ENCODE results near the gene HPS5.
"Not testable (repeated sequence)": the region's sequence is repeated elsewhere in the genome, so short reads cannot be mapped to it uniquely, and the experiment has no call there.

Gene HPS5

DNA sequence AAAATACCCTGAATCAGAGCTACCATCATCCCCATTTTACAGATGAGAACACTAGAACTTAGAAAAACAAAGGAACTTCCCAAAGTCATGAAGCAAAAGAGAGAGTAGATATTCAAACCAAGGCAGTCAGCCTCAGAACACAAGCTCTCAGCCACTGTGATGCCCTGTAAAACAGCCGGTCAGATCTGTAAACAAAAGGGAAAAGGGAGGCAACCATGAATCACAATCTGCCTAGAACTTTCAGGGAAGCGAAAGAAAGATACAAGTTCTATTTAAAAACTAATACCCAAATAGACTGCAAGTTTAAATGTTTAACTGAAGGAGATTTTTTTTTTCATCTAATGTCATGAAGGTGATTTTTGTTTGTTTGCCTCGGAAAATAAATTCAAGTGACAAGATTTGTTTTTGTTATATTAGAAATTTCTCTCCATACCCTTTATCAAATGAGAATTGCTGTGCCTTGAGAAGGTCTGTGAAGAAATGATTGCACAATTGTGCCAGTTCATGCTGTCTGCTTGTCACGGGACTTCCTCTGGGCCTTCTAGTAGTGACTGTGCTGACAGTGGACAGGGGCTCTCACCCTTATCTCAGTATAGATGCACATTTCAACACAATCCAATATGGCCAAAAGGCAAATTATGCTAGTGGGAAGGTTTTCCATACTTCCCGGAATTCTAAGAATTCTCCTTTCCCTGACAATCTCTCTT, 44.2 kb downstream of the HPS5 start:
- peak in 9 of 51 donors; percentile 1 to 24 (median 9) for DNase-seq

DNA sequence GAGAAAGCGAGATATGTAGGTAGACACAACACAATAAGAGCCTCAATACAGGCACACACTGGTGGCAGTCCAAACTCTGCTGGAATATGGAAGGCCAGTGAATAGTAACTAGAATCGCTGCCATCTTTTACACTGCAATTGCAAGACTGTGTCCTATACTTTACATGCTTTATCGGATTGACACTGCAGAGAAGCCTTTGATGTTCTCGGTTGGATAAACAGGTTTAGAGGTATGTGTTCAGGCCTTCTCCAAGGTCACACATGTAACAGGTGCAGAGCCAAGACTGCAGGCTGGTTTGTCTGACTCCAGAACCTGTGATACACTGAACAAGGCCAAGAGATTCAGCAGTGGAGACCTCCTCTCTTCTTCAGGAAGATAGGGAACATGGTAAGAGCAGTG, 50.7 kb downstream of the HPS5 start:
- no peak for DNase-seq

DNA sequence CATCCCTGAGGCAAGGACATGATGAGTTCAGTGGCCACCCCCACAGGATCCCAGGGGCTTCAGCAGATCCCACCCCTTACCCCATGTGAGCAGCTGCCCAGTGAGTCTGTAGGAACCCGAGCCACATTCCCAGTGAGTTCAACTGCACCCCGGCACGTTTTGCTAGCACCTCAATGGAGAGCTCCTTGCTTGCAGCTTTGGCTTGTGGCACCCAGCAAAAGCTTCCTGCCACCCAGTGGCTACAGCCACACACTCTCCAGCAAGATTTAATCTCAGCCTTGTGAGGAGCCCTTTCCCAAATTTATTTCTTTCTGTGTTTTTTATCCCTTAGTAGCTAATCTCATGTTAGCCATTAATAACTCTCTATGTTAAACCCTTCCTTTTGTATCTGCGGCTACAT, 51.8 kb downstream of the HPS5 start:
- DNase-seq = no peak

DNA sequence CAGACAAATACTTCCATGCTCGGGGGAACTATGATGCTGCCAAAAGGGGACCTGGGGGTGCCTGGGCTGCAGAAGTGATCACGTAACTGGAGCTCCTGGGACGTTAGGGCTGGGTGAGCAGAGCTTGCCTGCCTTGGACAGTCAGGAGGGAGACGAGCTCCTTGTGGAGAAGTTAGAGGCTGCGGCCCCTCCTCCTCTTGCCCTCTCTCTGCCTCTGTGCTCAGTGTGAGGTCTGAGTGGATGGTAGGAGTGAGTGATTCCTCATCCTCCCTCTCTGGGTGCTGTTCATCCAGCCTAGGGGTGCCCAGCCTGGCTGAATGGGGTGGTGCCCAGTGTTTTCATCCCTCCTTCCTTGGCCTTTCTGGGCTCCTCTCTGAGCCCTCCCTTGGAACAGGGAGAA, 52.7 kb downstream of the HPS5 start:
- not testable (repeated sequence) for DNase-seq

DNA sequence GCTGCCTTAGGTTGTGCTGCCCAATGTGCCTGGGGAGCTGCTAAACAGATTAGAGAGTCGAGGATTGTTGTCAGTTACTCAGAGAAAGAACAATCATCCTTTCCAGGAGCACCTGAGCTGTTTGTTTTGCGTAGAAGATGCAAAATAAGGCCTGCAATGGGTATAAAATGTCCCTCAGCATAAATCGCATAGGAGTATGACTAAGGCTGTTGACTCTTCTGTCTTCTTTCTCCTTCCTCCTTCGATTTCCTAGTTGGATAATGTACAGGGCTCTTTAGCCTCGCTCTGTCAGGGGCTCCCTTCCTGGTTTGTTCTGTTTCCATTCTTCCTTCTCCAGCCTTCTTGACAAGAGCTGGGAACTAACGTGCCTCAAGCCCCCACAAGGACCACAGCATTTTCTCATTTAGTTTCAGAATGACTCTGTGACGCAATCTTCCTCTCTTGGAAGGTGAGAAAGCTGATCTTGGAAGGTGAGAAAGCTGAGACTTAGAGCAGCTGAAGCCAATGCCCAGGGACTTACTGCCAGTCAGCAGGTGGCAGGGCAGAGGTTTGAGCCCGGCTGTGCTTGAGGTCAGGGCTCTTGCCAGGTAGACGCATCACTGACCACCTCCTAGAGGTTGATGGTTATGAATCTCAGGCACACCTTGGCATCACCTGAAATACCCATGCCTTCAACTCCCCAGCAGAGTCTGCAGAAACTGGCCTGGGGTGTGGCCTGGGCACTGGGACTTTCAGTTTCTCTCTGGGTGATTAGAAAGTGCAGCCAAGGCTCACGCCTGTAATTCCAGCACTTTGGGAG, 54.4 kb downstream of the HPS5 start:
- DNase-seq = not testable (repeated sequence)

DNA sequence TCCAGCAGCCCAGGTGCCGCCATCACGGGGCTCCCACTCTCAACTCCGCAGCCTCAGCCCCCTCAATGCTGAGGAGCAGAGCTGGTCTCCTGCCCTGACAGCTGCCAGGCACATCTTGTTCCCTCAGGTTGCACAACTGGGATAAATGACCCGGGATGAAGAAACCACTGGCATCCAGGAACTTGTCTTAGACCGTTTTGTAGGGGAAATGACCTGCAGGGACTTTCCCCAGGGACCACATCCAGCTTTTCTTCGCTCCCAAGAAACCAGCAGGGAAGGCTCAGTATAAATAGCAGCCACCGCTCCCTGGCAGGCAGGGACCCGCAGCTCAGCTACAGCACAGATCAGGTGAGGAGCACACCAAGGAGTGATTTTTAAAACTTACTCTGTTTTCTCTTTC, 56.0 kb downstream of the HPS5 start, which contains the start of gene SAA1:
SAA1 (plus strand) TSS at position 316 of the 400 bp plus-strand sequence. CDS start 624 bp downstream, outside the sequence.
- no peak for DNase-seq

DNA sequence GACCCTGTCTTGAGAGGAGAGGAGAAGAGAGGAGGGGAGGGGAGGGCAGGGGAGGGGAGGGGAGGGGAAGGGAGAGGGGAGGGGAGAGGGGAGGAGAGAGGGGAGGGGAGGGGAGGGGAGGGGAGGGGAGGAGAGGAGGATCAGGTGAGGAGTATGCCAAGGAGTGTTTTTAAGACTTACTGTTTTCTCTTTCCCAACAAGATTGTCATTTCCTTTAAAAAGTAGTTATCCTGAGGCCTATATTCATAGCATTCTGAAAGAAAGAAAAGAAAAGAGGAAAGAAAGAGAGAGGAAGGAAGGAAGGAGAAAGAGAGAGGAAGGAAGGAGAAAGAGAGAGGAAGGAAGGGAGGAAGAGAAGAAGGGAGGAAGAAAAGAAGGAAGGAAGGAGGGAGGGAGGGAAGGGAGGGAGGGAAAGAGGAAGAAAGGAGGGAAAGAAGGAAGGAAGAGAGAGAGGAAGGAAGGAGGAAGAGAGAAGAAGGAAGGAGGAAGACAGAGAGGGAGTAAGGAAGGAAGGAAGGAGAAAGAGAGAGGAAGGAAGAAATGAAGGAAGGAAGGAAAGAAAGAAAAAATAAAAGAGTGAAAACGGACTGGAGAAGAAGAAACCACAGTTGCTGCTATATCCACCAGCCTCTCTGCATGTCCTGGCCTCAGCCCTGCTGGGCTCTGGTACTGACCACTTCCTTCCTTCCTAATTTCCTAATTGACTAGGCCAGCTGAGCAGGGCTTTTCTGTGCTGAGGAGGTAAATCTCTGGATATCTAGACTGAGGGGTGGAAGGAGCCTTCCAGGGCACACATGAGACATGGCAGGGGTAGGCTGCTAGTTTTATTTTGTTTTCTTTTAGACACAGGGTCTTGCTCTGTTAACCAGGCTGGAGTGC, 57.0 kb downstream of the HPS5 start:
- no peak for DNase-seq

DNA sequence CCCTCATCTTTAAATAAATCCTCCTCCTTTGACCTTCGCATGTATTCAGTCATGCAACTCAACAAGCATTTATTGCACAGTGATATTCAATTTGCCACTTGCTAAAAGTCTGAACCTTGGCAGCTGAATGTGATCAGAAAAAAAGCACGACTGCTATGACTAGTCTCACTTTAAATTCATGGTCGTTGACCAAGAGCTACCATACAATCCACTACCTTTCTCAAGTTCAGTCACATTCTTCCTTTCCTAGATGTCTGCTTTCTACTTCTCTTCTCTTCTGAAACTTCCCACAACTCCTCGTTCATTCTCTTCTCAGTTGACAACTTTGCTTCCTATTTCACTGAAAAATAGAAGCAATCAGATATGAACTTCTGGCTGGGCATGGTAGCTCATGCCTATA, 57.9 kb downstream of the HPS5 start:
- no peak for DNase-seq

DNA sequence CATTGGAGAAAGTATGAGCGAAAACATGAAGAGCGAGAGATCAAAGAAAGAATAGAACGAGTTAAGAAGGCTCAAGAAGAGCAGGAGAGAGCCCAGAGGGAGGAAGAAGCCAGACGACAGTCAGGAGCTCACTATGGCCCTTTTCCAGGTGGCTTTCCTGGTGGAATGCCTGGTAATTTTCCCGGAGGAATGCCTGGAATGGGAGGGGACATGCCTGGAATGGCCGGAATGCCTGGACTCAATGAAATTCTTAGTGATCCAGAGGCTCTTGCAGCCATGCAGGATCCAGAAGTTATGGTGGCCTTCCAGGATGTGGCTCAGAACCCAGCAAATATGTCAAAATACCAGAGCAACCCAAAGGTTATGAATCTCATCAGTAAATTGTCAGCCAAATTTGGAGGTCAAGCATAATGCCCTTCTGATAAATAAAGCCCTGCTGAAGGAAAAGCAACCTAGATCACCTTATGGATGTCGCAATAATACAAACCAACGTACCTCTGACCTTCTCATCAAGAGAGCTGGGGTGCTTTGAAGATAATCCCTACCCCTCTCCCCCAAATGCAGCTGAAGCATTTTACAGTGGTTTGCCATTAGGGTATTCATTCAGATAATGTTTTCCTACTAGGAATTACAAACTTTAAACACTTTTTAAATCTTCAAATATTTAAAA, 59.1 kb downstream of the HPS5 start:
- not testable (repeated sequence) for DNase-seq

DNA sequence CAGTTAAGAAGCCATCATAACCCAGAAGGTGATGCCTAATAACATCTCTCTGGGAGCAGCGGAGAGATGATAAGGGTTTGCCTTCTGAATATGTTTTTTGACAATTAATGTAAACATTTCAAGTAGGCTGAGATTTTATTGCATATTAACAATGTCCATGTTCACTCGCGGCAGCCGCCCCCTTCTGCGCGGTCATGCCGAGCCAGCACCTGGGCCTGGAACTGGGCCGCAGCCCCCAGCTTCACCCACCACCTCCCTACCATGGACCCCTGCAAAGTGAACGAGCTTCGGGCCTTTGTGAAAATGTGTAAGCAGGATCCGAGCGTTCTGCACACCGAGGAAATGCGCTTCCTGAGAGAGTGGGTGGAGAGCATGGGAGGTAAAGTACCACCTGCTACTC, 60.2 kb downstream of the HPS5 start:
- DNase-seq = no peak

DNA sequence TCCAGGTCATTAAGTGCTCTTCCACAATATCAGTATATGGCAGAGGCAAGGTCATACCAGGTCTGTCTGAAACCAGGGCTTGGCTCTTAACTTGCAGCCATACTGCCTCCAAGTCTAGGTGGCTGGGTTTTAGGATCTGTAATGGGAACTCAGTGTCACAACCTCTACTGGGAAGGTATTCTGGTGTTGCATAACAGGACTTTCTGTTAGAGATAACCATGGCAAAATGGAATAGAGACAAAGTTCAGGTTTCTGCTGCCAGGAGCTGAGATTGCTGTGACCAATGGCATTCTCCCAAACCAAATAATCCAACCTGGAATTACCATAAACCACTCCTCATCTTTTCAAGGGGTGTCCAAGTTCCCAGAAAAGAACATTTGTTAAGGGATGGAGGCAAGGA, 62.7 kb downstream of the HPS5 start:
- no peak for DNase-seq

DNA sequence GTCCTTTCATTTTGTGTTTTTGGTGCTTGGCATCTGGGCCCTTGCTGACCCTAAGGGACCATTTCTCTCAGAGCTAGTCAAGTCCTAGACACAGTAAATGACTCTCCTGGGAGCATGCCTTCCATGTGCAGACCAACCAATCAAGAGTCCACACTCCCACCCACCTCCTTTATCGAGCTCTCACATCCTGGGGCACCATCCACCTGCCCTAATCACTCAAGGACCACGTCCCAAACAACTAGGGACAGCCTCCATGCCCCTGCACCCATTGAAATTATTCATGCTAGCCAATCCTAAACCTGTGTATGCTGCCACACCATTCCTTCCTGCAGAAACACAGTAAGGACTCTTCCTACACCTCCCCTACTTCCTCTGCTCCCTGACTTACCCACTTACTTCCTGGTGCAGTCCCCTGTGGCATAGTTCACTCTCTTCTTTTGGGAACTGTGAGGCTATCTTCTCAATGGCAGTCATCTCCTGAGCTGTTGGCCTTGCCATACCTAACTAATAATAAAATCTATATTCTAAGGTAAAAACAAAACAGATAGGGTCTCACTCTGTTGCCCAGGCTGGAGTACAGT, 67.1 kb downstream of the HPS5 start:
- DNase-seq = no peak

DNA sequence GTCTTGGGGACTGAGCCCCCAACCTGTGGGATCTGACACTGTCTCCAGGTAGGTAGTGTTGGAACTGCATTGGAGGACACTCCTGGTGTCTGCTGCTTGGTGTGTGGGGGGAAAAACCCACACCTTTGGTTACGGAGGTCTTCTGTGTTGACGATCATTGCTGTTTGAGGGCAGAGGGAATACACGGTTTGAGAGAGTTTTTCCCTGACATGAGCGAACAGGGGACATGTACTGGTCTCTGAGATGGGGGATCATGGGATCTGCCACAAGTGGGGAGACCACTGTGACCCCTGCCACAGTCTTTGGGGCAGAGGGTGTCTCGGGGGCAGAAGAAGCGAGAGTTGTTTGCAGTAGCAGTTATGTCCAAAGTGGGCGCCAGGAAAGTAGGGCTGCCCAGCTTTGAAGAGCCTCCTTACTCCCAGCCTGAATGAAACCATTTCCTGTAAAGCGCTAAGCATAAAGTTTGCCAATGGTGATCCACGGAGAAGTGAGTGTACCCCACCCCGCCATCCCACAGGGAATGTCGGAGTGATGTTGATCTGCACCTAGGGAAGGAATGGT, 68.1 kb downstream of the HPS5 start:
- no peak for DNase-seq

DNA sequence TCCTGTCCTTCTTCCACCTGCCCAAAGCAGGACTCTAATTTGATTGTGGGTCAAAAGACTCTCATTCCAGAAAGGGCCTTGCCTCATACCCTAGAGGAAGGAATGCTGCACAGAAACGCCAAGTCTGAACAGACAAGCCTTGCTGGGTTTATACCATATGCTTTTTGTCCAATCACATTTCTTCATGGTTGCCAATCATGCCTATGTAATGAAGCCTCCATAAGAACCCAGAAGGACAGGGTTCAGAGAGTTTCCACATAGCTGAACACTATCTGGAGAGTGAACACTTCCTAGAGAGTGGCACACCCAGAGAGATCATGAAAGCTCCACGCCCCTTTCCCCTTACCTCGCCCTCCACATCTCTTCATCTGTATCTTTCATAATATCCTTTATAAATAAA, 68.7 kb downstream of the HPS5 start:
- DNase-seq = no peak

DNA sequence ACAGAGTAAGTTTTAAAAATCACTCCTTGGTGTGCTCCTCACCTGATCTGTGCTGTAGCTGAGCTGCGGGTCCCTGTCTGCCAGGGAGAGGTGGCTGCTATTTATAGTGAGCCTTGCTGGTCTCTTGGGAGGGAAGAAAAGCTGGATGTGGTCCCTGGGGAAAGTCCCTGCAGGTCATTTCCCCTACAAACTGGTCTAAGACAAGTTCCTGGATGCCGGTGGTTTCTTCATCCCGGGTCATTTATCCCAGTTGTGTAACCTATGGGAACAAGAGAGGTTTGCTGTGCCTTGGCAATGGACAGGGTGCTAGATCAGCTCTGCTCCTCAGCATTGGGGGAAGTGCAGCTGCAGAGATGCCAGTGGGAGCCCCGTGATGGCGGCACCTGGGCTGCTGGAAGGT, 73.4 kb downstream of the HPS5 start, which contains the start of gene SAA2:
SAA2 (minus strand) TSS at position 108 of the 400 bp plus-strand sequence. CDS start 657 bp downstream, outside the sequence.
- no peak for DNase-seq

DNA sequence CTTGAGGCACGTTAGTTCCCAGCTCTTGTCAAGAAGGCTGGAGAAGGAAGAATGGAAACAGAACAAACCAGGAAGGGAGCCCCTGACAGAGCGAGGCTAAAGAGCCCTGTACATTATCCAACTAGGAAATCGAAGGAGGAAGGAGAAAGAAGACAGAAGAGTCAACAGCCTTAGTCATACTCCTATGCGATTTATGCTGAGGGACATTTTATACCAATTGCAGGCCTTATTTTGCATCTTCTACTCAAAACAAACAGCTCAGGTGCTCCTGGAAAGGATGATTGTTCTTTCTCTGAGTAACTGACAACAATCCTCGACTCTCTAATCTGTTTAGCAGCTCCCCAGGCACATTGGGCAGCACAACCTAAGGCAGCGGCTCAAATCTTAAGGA, 74.8 kb downstream of the HPS5 start:
- DNase-seq = not testable (repeated sequence)

DNA sequence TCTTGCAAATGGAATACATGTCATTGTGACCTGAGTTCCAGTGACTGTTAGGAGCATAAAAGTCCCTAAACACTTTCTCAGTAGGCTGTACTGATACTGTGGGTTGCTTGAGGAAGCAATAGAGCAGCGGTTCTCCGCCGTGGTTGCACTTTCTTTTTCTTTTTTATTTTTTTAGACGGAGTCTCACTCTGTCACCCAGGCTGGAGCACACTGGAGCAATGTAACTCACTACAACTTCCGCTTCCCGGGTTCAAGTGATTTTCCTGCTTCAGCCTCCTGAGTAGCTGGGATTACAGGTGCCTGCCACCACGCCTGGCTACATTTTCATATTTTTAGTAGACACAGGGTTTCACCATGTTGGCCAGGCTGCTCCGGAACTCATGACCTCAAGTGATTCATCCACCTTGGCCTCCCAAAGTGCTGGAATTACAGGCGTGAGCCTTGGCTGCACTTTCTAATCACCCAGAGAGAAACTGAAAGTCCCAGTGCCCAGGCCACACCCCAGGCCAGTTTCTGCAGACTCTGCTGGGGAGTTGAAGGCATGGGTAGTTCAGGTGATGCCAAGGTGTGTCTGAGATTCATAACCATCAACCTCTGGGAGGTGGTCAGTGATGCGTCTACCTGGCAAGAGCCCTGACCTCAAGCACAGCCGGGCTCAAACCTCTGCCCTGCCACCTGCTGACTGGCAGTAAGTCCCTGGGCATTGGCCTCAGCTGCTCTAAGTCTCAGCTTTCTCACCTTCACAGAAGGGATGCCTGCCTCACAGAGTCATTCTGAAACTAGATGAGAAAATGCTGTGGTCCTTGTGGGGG, 75.4 kb downstream of the HPS5 start:
- not testable (repeated sequence) for DNase-seq

DNA sequence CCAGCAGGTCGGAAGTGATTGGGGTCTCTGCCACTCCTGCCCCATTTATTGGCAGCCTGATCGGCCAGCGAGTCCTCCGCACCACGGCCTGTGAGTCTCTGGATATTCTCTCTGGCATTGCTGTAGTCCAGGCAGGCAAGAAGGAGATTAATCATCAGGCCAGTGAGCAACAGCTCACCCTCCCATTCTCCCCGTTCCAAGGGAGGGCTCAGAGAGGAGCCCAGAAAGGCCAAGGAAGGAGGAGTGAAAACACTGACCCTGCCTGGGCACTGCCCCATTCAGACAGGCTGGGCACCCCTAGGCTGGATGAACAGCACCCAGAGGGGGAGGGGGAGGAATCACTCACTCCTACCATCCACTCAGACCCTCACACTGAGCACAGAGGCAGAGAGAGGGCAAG, 76.5 kb downstream of the HPS5 start:
- DNase-seq = no peak

DNA sequence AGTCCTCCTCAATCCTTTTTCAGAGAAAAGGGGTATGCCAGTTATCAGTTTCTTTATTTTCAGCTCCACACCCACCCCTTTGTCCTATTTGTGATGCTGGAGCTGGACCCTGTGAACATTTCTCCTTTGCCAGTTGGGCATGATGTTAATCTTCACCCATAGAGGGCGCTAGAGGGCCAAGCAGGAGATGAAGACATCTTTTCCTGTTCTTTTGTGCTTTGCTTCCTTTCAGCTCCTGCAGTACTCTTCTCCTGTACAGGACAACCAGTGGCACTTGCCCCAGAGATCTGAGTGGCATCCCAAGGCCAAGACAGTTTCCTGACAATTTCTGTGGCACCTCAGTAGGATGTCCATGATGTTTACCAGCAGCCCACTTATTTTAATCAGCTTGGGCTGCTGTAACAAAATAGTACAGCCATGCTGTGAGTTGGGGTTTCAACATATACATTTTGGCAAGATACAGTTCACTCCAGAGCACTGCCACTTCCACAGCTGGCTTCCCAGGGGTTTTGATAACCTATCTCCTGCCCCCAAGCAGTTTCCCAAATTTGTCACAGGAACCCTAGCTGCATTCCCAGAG, 78.1 kb downstream of the HPS5 start:
- DNase-seq = peak in 10 of 51 donors; percentile 2 to 26 (median 8)
